Measurements from ENCODE around the gene ABCB8.

The ABCB8 gene

GRCh38 chr7:151043959-151044358, 15.7 kb downstream of the ABCB8 start:
- TF ChIP-seq, protein P1, sequence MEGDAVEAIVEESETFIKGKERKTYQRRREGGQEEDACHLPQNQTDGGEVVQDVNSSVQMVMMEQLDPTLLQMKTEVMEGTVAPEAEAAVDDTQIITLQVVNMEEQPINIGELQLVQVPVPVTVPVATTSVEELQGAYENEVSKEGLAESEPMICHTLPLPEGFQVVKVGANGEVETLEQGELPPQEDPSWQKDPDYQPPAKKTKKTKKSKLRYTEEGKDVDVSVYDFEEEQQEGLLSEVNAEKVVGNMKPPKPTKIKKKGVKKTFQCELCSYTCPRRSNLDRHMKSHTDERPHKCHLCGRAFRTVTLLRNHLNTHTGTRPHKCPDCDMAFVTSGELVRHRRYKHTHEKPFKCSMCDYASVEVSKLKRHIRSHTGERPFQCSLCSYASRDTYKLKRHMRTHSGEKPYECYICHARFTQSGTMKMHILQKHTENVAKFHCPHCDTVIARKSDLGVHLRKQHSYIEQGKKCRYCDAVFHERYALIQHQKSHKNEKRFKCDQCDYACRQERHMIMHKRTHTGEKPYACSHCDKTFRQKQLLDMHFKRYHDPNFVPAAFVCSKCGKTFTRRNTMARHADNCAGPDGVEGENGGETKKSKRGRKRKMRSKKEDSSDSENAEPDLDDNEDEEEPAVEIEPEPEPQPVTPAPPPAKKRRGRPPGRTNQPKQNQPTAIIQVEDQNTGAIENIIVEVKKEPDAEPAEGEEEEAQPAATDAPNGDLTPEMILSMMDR (IDR thresholded peaks at IDR 0.05; ENCODE audit: insufficient read depth, low read length) = no peak
- no peak for TF ChIP-seq REST (IDR thresholded peaks at IDR 0.05; ENCODE audit: insufficient replicate concordance, low read depth)
- Histone ChIP-seq H3K27me3 (ENCODE audit: insufficient read depth, poor library complexity, severe bottlenecking) (no peaks in the 10 kb centered on the region), H3K27ac (replicated peaks) (no peak overlapping the region), H3K4me3 (replicated peaks; ENCODE audit: insufficient read depth, low read length) (no peak overlapping the region)
- no peak for DNase-seq (ENCODE audit: low read depth in 1 of 2, low spot score in 1 of 2)

GRCh38 chr7:151045262-151045661, 17.0 kb downstream of the ABCB8 start:
- DNase-seq (ENCODE audit: low read depth in 1 of 2, low spot score in 1 of 2) = no peak
- Histone ChIP-seq H3K4me3 (replicated peaks; ENCODE audit: insufficient read depth, low read length) (no peak overlapping the region), H3K27ac (replicated peaks) (no peak overlapping the region), H3K27me3 (ENCODE audit: insufficient read depth, poor library complexity, severe bottlenecking) (no peaks in the 10 kb centered on the region)
- TF ChIP-seq POLR2AphosphoS5 (IDR thresholded peaks at IDR 0.05; ENCODE audit: low read depth) (no peak), SPI1 (IDR thresholded peaks at IDR 0.05; ENCODE audit: borderline replicate concordance, low read depth) (no peak), REST (IDR thresholded peaks at IDR 0.05; ENCODE audit: insufficient replicate concordance, low read depth) (no peak), GABPA (IDR thresholded peaks at IDR 0.05; ENCODE audit: low read depth) (no peak)
- TF ChIP-seq, protein P1 (IDR thresholded peaks at IDR 0.05; ENCODE audit: insufficient read depth, low read length) = no peak

GRCh38 chr7:151045967-151046366, 17.7 kb downstream of the ABCB8 start:
- H3K27me3 ChIP-seq (ENCODE audit: insufficient read depth, poor library complexity, severe bottlenecking) = no peaks in the 10 kb centered on the region
- DNase-seq (ENCODE audit: low read depth in 1 of 2, low spot score in 1 of 2) = no peak
- no peak overlapping the region for H3K4me3 ChIP-seq (replicated peaks; ENCODE audit: insufficient read depth, low read length)
- H3K27ac ChIP-seq (replicated peaks) = no peak overlapping the region
- TF ChIP-seq, protein P1 (IDR thresholded peaks at IDR 0.05; ENCODE audit: insufficient read depth, low read length) = no peak
- TF ChIP-seq SPI1 (IDR thresholded peaks at IDR 0.05; ENCODE audit: borderline replicate concordance, low read depth) = no peak
- no peak for TF ChIP-seq POLR2AphosphoS5 (IDR thresholded peaks at IDR 0.05; ENCODE audit: low read depth)
- no peak for TF ChIP-seq GABPA (IDR thresholded peaks at IDR 0.05; ENCODE audit: low read depth)
- no peak for TF ChIP-seq REST (IDR thresholded peaks at IDR 0.05; ENCODE audit: insufficient replicate concordance, low read depth)
